HEK293 (cell line): ENCODE data around the gene LAMA4.

Source experiments
- CTCF ChIP-seq: fragments of 450-650 bp; formaldehyde crosslinking; IDR thresholded peaks from 2 replicates; pipeline ENCODE4 v1.5.1; 2016; ENCODE audit warnings: missing biosample characterization, missing genetic modification characterization
- MYNN ChIP-seq: fragments of 450-650 bp; formaldehyde crosslinking; IDR thresholded peaks from 2 replicates; pipeline ENCODE4 v1.5.1; 2016; ENCODE audit warnings: missing biosample characterization, missing genetic modification characterization, borderline replicate concordance
- SP3 ChIP-seq: fragments of 450-650 bp; formaldehyde crosslinking; IDR thresholded peaks from 2 replicates; pipeline ENCODE4 v1.5.1; 2016; ENCODE audit warnings: missing biosample characterization, missing genetic modification characterization
- ZFP69B ChIP-seq: fragments of 450-650 bp; formaldehyde crosslinking; IDR thresholded peaks from 2 replicates; pipeline ENCODE4 v1.5.1; 2016; ENCODE audit warnings: missing biosample characterization, missing genetic modification characterization
- ZNF16 ChIP-seq: fragments of 450-650 bp; formaldehyde crosslinking; IDR thresholded peaks from 2 replicates; pipeline ENCODE4 v1.5.1; 2016; ENCODE audit warnings: low read depth, missing biosample characterization, missing genetic modification characterization
- ZNF174 ChIP-seq: fragments of 450-650 bp; formaldehyde crosslinking; IDR thresholded peaks from 2 replicates; pipeline ENCODE4 v1.5.0; 2017; ENCODE audit warnings: missing biosample characterization, mild to moderate bottlenecking, missing genetic modification characterization
- ZNF24 ChIP-seq: fragments of 450-650 bp; formaldehyde crosslinking; IDR thresholded peaks from 2 replicates; pipeline ENCODE4 v1.5.1; 2016; ENCODE audit warnings: missing biosample characterization, missing genetic modification characterization
- ZNF274 ChIP-seq, 2 experiments: fragments of 200-500 bp in 1 of 2; fragments of 450-650 bp in 1 of 2; sonication (Bioruptor generic) in 1 of 2; formaldehyde crosslinking in 1 of 2; IDR thresholded peaks; 2 replicates each; pipeline versions ENCODE4 v1.5.1 to v1.6.1; 2014 to 2016; ENCODE audit warnings: borderline replicate concordance in 1 of 2, inconsistent platforms in 1 of 2, low read length in 1 of 2, missing biosample characterization in 1 of 2, missing genetic modification characterization in 1 of 2
- ZNF777 ChIP-seq: fragments of 450-650 bp; formaldehyde crosslinking; IDR thresholded peaks from 2 replicates; pipeline ENCODE4 v1.5.1; 2017; ENCODE audit warnings: missing biosample characterization, missing genetic modification characterization, borderline replicate concordance
- ZNF785 ChIP-seq: fragments of 450-650 bp; formaldehyde crosslinking; IDR thresholded peaks from 2 replicates; pipeline ENCODE4 v1.5.1; 2016; ENCODE audit warnings: missing biosample characterization, missing genetic modification characterization

DNA sequence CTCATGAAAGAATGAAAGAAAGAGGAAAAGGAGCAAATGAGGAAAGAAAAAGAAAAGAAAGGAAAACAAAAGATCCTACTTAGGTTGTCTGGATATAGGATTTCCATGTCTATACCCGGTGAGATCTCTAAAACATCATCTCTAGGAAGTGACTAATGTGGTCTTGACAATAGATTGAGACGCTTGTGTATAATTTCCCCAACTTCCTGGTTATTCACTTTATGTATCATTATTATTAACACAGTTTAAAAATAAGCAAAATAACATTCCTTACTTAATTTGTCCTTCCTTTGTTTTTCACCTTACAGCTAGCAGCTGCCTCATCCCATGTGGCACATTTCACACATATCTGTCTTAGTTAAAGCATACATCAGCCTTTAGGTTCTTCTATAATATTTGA is 27.0 kb downstream of the LAMA4 start:
- no peak for TF ChIP-seq ZNF24 (tag by site-specific recombination)
- TF ChIP-seq ZNF777 (tag by site-specific recombination): no peak
- no peak for TF ChIP-seq CTCF (tag by site-specific recombination)
- no peak for TF ChIP-seq ZNF274 (IDR thresholded peaks at IDR 0.05; ENCODE audit: low read length)
- TF ChIP-seq ZNF274 (tag by site-specific recombination; IDR thresholded peaks at IDR 0.05; ENCODE audit: borderline replicate concordance): no peak
- TF ChIP-seq ZNF16 (tag by site-specific recombination): no peak
- no peak for TF ChIP-seq MYNN (tag by site-specific recombination)
- TF ChIP-seq ZNF174 (tag by site-specific recombination): no peak
- TF ChIP-seq SP3 (tag by site-specific recombination): no peak
- no peak for TF ChIP-seq ZFP69B
- no peak for TF ChIP-seq ZNF785 (tag by site-specific recombination)
